Activated CD4-positive, alpha-beta T cell treated with anti-CD3 and anti-CD28 coated beads, Interleukin-2, amount 10 ng/mL, durations not matched to agents 24 days and 14 days (primary cell): Measurements from ENCODE around the gene TP53BP2. TPM values are rescaled to one million over a fixed set of nuclear protein-coding genes. Genes with fewer than 3 reads are reported as not detected.
A peak's percentile ranks its signal among the peaks of the same experiment; 100 is the strongest.

Experiments used
- DNase-seq: peaks from one replicate; pipeline ENCODE4 v3.0.0; 2022
- H3K27ac Mint-ChIP-seq: one replicate; pipeline ENCODE4 v1.8.0; 2022; ENCODE audit warnings: mild to moderate bottlenecking, mixed read lengths
- H3K27me3 Mint-ChIP-seq: one replicate; pipeline ENCODE4 v1.8.0; 2022; ENCODE audit warnings: mixed read lengths
- H3K36me3 Mint-ChIP-seq: one replicate; pipeline ENCODE4 v1.8.0; 2022; ENCODE audit warnings: low read depth, mild to moderate bottlenecking, mixed read lengths
- H3K4me1 Mint-ChIP-seq: one replicate; pipeline ENCODE4 v1.8.0; 2021; ENCODE audit warnings: mixed read lengths
- H3K4me3 Mint-ChIP-seq: one replicate; pipeline ENCODE4 v1.8.0; 2022; ENCODE audit warnings: mild to moderate bottlenecking, moderate library complexity, mixed read lengths
- H3K9me3 Mint-ChIP-seq: one replicate; pipeline ENCODE4 v1.8.0; 2021; ENCODE audit warnings: mixed read lengths
- intact Hi-C: fragments of 100-400 bp; cut with micrococcal nuclease; formaldehyde crosslinking; loops from one replicate; pipeline ENCODE4 v1.15.1; 2023
- total RNA-seq: library from RNA; stranded (reverse); gene quantifications from 2 replicates; pipeline ENCODE4 v1.2.3, GENCODE V29; 2022

The TP53BP2 gene
- total RNA-seq, 1 donor from 2014 or later = 47.7 TPM

- no peak overlapping the region for H3K27ac Mint-ChIP-seq
- H3K4me3 Mint-ChIP-seq = no peak overlapping the region
- H3K36me3 Mint-ChIP-seq = peaks cover 26% of the 10 kb centered on the region
- DNase-seq = no peak
- H3K4me1 Mint-ChIP-seq = no peaks in the 10 kb centered on the region
- no peaks in the 10 kb centered on the region for H3K27me3 Mint-ChIP-seq
- intact Hi-C loops = no loop called here
- H3K9me3 Mint-ChIP-seq = no peaks in the 10 kb centered on the region
Measured at GRCh38 chr1:223784541-223784940, 61.2 kb downstream of the TP53BP2 start.

- no peak overlapping the region for H3K27ac Mint-ChIP-seq
- H3K4me1 Mint-ChIP-seq = no peaks in the 10 kb centered on the region
- H3K27me3 Mint-ChIP-seq = no peaks in the 10 kb centered on the region
- no peak overlapping the region for H3K4me3 Mint-ChIP-seq
- peaks cover 30% of the 10 kb centered on the region for H3K36me3 Mint-ChIP-seq
- H3K9me3 Mint-ChIP-seq = no peaks in the 10 kb centered on the region
- DNase-seq = no peak
- intact Hi-C loops = no loop called here
Measured at GRCh38 chr1:223783676-223784075, 62.1 kb downstream of the TP53BP2 start.

- intact Hi-C loops = no loop called here
- Mint-ChIP-seq H3K27ac (no peak overlapping the region), H3K36me3 (peaks cover 44% of the 10 kb centered on the region), H3K27me3 (no peaks in the 10 kb centered on the region), H3K4me1 (peaks cover 9% of the 10 kb centered on the region), H3K9me3 (no peaks in the 10 kb centered on the region), H3K4me3 (no peak overlapping the region)
- DNase-seq = no peak
Measured at GRCh38 chr1:223780949-223781348, 64.8 kb downstream of the TP53BP2 start.

- intact Hi-C loops = no loop called here
- H3K9me3 Mint-ChIP-seq = no peaks in the 10 kb centered on the region
- no peaks in the 10 kb centered on the region for H3K27me3 Mint-ChIP-seq
- no peak overlapping the region for H3K27ac Mint-ChIP-seq
- H3K36me3 Mint-ChIP-seq = peaks cover 43% of the 10 kb centered on the region
- no peak for DNase-seq
- no peak overlapping the region for H3K4me3 Mint-ChIP-seq
- peaks cover 13% of the 10 kb centered on the region for H3K4me1 Mint-ChIP-seq
Measured at GRCh38 chr1:223780318-223780717, 65.4 kb downstream of the TP53BP2 start.

- Mint-ChIP-seq H3K4me3 (no peak overlapping the region), H3K9me3 (no peaks in the 10 kb centered on the region), H3K27ac (peak overlapping the region; percentile 54), H3K36me3 (peaks cover 53% of the 10 kb centered on the region), H3K4me1 (peaks cover 20% of the 10 kb centered on the region), H3K27me3 (no peaks in the 10 kb centered on the region)
- DNase-seq = no peak
- intact Hi-C loops = loop anchor here (2.0 kb wide), 1 partner anchor 68 kb away; the partner anchor contains the start of gene TP53BP2
Measured at GRCh38 chr1:223776826-223777454, 68.8 kb downstream of the TP53BP2 start.

- Mint-ChIP-seq H3K36me3 (peaks cover 59% of the 10 kb centered on the region), H3K9me3 (no peaks in the 10 kb centered on the region), H3K27ac (peak overlapping the region; percentile 77), H3K27me3 (no peaks in the 10 kb centered on the region), H3K4me3 (peak overlapping the region; percentile 32), H3K4me1 (peaks cover 22% of the 10 kb centered on the region)
- intact Hi-C loops = loop anchor here (2.0 kb wide), 1 partner anchor 69 kb away; the partner anchor contains the start of gene TP53BP2
- DNase-seq = peak; percentile 75
Measured at GRCh38 chr1:223776075-223776814, 69.5 kb downstream of the TP53BP2 start.

- intact Hi-C loops = loop anchor here (2.0 kb wide), 1 partner anchor 69 kb away; the partner anchor contains the start of gene TP53BP2
- Mint-ChIP-seq H3K9me3 (no peaks in the 10 kb centered on the region), H3K4me3 (peak overlapping the region; percentile 32)
Measured at GRCh38 chr1:223775711-223776074, 70.1 kb downstream of the TP53BP2 start.

GRCh38 chr1:223775054-223775453, 70.7 kb downstream of the TP53BP2 start:
- Mint-ChIP-seq H3K9me3 (no peaks in the 10 kb centered on the region), H3K27me3 (no peaks in the 10 kb centered on the region), H3K27ac (no peak overlapping the region), H3K4me3 (no peak overlapping the region), H3K4me1 (peaks cover 22% of the 10 kb centered on the region), H3K36me3 (peaks cover 65% of the 10 kb centered on the region)
- intact Hi-C loops = no loop called here
- DNase-seq = no peak

More at GRCh38 chr1:223775711-223776074, 70.1 kb downstream of the TP53BP2 start:
- Mint-ChIP-seq H3K36me3 (peaks cover 60% of the 10 kb centered on the region), H3K4me1 (peaks cover 22% of the 10 kb centered on the region), H3K27ac (peak overlapping the region; percentile 77), H3K27me3 (no peaks in the 10 kb centered on the region)
- DNase-seq = no peak

GRCh38 chr1:223774134-223774814, 71.5 kb downstream of the TP53BP2 start:
- peak overlapping the region; percentile 62 for H3K27ac Mint-ChIP-seq
- intact Hi-C loops = no loop called here
- H3K27me3 Mint-ChIP-seq = no peaks in the 10 kb centered on the region
- H3K9me3 Mint-ChIP-seq = no peaks in the 10 kb centered on the region
- no peak for DNase-seq
- H3K4me3 Mint-ChIP-seq = no peak overlapping the region
- H3K4me1 Mint-ChIP-seq = peaks cover 22% of the 10 kb centered on the region
- H3K36me3 Mint-ChIP-seq = peaks cover 71% of the 10 kb centered on the region

- Mint-ChIP-seq H3K36me3 (peaks cover 66% of the 10 kb centered on the region), H3K27me3 (no peaks in the 10 kb centered on the region), H3K4me3 (no peak overlapping the region), H3K27ac (no peak overlapping the region), H3K9me3 (peaks cover 4% of the 10 kb centered on the region), H3K4me1 (peaks cover 22% of the 10 kb centered on the region)
- intact Hi-C loops = no loop called here
- no peak for DNase-seq
Measured at GRCh38 chr1:223772771-223773160, 73.0 kb downstream of the TP53BP2 start.

- H3K27ac Mint-ChIP-seq = no peak overlapping the region
- no peaks in the 10 kb centered on the region for H3K27me3 Mint-ChIP-seq
- peaks cover 4% of the 10 kb centered on the region for H3K9me3 Mint-ChIP-seq
- DNase-seq = no peak
- peaks cover 22% of the 10 kb centered on the region for H3K4me1 Mint-ChIP-seq
- intact Hi-C loops = no loop called here
- peaks cover 61% of the 10 kb centered on the region for H3K36me3 Mint-ChIP-seq
- H3K4me3 Mint-ChIP-seq = no peak overlapping the region
Measured at GRCh38 chr1:223771814-223772770, 73.7 kb downstream of the TP53BP2 start.

- Mint-ChIP-seq H3K36me3 (peaks cover 63% of the 10 kb centered on the region), H3K4me3 (no peak overlapping the region), H3K27ac (peak overlapping the region; percentile 18), H3K4me1 (peaks cover 18% of the 10 kb centered on the region), H3K9me3 (peaks cover 4% of the 10 kb centered on the region), H3K27me3 (no peaks in the 10 kb centered on the region)
- intact Hi-C loops = no loop called here
- no peak for DNase-seq
Measured at GRCh38 chr1:223771469-223771813, 74.3 kb downstream of the TP53BP2 start.

- Mint-ChIP-seq H3K36me3 (peaks cover 63% of the 10 kb centered on the region), H3K4me1 (peaks cover 11% of the 10 kb centered on the region)
- intact Hi-C loops = no loop called here
Measured at GRCh38 chr1:223770621-223771315, 75.0 kb downstream of the TP53BP2 start.

More at GRCh38 chr1:223770621-223771315, 75.0 kb downstream of the TP53BP2 start:
- Mint-ChIP-seq H3K27me3 (no peaks in the 10 kb centered on the region), H3K9me3 (peaks cover 4% of the 10 kb centered on the region), H3K4me3 (no peak overlapping the region), H3K27ac (no peak overlapping the region)
- DNase-seq = no peak
